ENCODE results near the gene PQBP1.

Gene PQBP1

DNA sequence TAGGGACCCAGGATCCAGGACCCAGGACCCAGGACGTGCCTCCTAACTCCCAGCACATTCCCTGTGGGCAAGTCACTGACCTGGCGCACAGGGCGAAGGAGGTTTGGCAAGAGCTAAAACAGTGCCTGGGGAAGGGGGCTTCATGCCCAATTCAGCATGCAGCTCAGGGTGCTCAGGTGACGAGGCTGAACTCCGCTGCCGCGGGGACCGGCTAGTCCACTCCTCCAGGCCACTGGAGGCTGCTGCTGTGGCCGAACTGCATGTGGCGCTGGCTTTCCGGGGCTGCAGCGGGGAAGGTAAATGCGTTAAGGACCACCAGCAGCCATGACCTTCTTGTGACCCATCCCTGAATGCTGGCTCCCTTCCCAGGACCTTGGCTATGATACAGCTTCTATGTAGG is 26.0 kb downstream of the PQBP1 start:
- H3K27me3 ChIP-seq (replicated peaks), result no peaks in the 10 kb centered on the region
- TF ChIP-seq, protein P1, sequence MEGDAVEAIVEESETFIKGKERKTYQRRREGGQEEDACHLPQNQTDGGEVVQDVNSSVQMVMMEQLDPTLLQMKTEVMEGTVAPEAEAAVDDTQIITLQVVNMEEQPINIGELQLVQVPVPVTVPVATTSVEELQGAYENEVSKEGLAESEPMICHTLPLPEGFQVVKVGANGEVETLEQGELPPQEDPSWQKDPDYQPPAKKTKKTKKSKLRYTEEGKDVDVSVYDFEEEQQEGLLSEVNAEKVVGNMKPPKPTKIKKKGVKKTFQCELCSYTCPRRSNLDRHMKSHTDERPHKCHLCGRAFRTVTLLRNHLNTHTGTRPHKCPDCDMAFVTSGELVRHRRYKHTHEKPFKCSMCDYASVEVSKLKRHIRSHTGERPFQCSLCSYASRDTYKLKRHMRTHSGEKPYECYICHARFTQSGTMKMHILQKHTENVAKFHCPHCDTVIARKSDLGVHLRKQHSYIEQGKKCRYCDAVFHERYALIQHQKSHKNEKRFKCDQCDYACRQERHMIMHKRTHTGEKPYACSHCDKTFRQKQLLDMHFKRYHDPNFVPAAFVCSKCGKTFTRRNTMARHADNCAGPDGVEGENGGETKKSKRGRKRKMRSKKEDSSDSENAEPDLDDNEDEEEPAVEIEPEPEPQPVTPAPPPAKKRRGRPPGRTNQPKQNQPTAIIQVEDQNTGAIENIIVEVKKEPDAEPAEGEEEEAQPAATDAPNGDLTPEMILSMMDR (IDR thresholded peaks at IDR 0.05; ENCODE audit: low read depth, low read length, missing control alignments), result no peak
- peaks cover 7% of the 10 kb centered on the region for H3K36me3 ChIP-seq (replicated peaks)
- in situ Hi-C loops (cut with HindIII; ENCODE audit: low pct_ligation_motif_present, low sequenced_read_pairs), result no loop called here
- no peak overlapping the region for H3K27ac ChIP-seq
- no peak for DNase-seq
- no peak overlapping the region for H3K4me3 ChIP-seq (ENCODE audit: low read depth, low read length)

DNA sequence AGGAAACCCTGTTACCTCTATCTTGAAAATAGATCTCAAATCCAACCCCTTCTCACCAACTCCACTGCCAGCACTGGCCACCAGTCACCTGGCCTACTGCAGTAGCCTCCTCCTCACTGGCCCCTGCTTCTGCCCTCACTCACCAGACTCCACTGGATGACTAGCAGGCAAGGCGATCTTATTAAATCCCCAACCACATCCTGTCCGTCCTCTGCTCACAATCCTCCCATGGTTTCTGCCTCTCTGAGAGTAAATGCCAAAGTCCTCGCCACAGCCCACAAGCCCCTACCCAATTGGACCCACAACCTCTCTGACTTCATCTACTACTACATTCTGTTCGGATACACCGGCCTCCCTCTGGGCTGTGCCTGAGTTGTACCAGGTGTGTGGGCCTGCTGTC is 26.5 kb downstream of the PQBP1 start:
- no peak overlapping the region for H3K4me3 ChIP-seq (ENCODE audit: low read depth, low read length)
- TF ChIP-seq, protein P1 (IDR thresholded peaks at IDR 0.05; ENCODE audit: low read depth, low read length, missing control alignments), result no peak
- in situ Hi-C loops (cut with HindIII; ENCODE audit: low pct_ligation_motif_present, low sequenced_read_pairs), result no loop called here
- no peak overlapping the region for H3K27ac ChIP-seq
- H3K36me3 ChIP-seq (replicated peaks), result peaks cover 7% of the 10 kb centered on the region
- DNase-seq, result no peak
- no peaks in the 10 kb centered on the region for H3K27me3 ChIP-seq (replicated peaks)

DNA sequence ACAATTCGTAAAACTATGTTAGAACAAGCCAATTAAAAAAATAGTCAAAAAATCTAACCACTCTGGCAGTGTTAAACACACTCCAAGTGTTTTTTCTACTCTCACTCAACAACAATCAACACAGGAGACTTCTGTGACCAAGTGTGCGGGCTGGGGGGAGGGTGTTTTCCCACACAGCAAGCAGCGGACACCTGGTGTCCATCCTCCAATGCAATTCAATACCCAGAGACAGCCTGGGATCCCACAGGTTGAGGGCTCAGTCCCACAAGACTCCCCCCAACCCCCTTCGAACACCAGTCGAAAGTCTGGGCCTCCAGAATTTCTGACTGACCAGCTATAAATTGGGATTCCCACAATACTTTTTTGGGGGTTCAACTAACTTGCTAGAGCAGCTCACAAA is 29.4 kb downstream of the PQBP1 start:
- H3K36me3 ChIP-seq (replicated peaks), result peaks cover 7% of the 10 kb centered on the region
- H3K27me3 ChIP-seq (replicated peaks), result no peaks in the 10 kb centered on the region
- no peak for DNase-seq
- no peak overlapping the region for H3K27ac ChIP-seq
- no peak overlapping the region for H3K4me3 ChIP-seq (ENCODE audit: low read depth, low read length)
- TF ChIP-seq, protein P1 (IDR thresholded peaks at IDR 0.05; ENCODE audit: low read depth, low read length, missing control alignments), result no peak
- in situ Hi-C loops (cut with HindIII; ENCODE audit: low pct_ligation_motif_present, low sequenced_read_pairs), result no loop called here

- in situ Hi-C loops (cut with HindIII; ENCODE audit: low pct_ligation_motif_present, low sequenced_read_pairs), result no loop called here
- Histone ChIP-seq H3K4me3 (ENCODE audit: low read depth, low read length) (no peak overlapping the region), H3K36me3 (replicated peaks) (peaks cover 7% of the 10 kb centered on the region), H3K27ac (no peak overlapping the region), H3K27me3 (replicated peaks) (no peaks in the 10 kb centered on the region)
- no peak for DNase-seq
- TF ChIP-seq, protein P1 (IDR thresholded peaks at IDR 0.05; ENCODE audit: low read depth, low read length, missing control alignments), result no peak
These were observed 30.1 kb downstream of the PQBP1 start for GRCh38 chrX:48927736-48928382.

- TF ChIP-seq, protein P1 (IDR thresholded peaks at IDR 0.05; ENCODE audit: low read depth, low read length, missing control alignments), result no peak
- Histone ChIP-seq H3K27me3 (replicated peaks) (no peaks in the 10 kb centered on the region), H3K36me3 (replicated peaks) (peaks cover 5% of the 10 kb centered on the region), H3K4me3 (ENCODE audit: low read depth, low read length) (no peak overlapping the region), H3K27ac (no peak overlapping the region)
- in situ Hi-C loops (cut with HindIII; ENCODE audit: low pct_ligation_motif_present, low sequenced_read_pairs), result no loop called here
- no peak for DNase-seq
These were observed 36.0 kb downstream of the PQBP1 start for GRCh38 chrX:48933757-48934156.

All from brain microvascular endothelial cell (primary cell).